Astrocyte of the spinal cord (primary cell): Measurements from ENCODE around the gene AFTPH.

Source experiments
- DNase-seq: peaks from one replicate; pipeline ENCODE4 v3.0.0; 2011; ENCODE audit warnings: low read depth, low spot score
- H3K4me3 ChIP-seq: 2 replicates; pipeline ENCODE4 v1.5.1; 2011; ENCODE audit warnings: low read depth, mild to moderate bottlenecking, low read length, moderate library complexity
- CTCF ChIP-seq: IDR thresholded peaks from 2 replicates; pipeline ENCODE4 v1.5.1; 2012; ENCODE audit warnings: low read depth, mild to moderate bottlenecking, low read length, inconsistent platforms
- in situ Hi-C: cut with HindIII; loops from 2 replicates; pipeline ENCODE4 v1.10.0; 2017; ENCODE audit warnings: low sequenced_read_pairs

AFTPH gene

DNA sequence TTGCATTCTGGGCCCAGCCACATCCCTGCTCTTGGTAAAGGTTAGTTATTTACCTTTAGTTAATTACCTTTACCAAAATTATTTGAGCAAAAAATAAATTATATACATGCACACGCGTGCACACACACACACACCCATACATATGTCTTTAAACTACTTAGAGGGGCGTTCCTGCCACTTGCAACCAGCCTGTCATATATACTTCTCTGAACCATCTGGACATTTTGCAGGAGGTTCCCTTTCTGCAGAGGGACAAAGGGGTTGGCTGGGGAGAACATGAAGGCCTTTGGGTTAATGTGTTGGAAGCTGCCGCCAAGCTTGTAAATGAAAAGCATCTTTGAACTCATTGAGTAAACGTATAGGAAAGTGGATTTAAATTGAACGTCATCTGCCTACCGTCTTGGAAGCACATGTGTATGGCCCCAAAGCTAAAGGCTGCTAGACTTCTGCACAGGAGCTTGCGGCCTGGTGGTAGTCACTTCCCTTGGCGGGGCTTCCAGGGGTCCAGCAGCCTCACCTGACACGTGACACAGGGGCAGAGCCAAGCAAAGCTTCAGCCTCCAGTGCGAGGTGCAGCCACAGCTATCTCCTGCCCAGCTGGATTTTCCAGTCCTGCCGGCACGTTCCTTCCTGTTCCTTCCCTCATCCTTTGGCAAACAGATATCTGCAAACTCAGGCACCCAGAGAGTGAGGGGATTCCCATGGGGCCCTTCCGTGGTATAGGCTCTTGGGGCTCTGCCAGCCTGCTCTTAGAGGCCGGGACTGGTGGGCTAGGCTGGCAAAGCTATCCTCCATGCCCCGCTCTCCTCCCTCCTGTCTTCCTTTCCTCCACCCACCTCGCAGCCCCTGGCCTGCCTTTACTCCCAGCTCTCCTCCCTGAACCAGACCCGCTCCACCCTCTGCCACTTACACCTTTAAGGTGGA is 83.5 kb downstream of the AFTPH start:
- TF ChIP-seq CTCF = no peak
- no peak for DNase-seq
- no peak overlapping the region for H3K4me3 ChIP-seq
- in situ Hi-C loops = no loop called here

GRCh38 chr2:64608867-64609226 is 84.7 kb downstream of the AFTPH start:
- no peak overlapping the region for H3K4me3 ChIP-seq
- no peak for TF ChIP-seq CTCF
- no peak for DNase-seq
- in situ Hi-C loops = no loop called here

- in situ Hi-C loops = no loop called here
- no peak for TF ChIP-seq CTCF
Observed at GRCh38 chr2:64609227-64609941, 85.3 kb downstream of the AFTPH start.

GRCh38 chr2:64609942-64610281 is 85.8 kb downstream of the AFTPH start:
- H3K4me3 ChIP-seq = no peak overlapping the region
- in situ Hi-C loops = no loop called here
- no peak for TF ChIP-seq CTCF
- no peak for DNase-seq

More at GRCh38 chr2:64609227-64609941, 85.3 kb downstream of the AFTPH start:
- DNase-seq = no peak
- H3K4me3 ChIP-seq = peak overlapping the region; percentile 28

DNA sequence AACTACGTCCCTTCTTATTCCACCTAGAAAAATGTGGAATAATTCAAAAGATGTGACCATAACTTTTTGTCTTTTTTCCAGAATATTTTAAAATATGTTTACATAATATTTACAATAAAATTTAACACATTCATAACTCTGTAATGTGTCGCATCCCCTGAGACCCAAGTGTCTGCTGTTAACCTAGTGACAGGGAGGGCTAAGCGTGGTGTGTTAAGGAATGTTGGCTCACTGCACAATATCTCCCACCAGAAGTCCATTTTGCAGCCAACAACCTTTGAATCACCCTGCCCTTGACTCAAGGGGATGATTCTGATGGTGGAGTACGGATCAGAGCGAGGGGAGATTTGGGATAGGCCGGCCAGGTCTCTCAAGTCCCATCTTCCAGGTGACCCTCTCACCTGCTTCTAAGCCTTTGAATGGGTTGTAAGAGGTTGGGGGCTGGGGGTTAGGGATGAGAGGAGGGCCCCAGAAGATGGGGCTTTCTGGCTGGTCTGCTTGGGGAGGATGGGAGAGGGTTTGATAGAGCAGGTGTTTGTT is 86.3 kb downstream of the AFTPH start:
- no peak overlapping the region for H3K4me3 ChIP-seq
- no peak for DNase-seq
- in situ Hi-C loops = no loop called here
- no peak for TF ChIP-seq CTCF

DNA sequence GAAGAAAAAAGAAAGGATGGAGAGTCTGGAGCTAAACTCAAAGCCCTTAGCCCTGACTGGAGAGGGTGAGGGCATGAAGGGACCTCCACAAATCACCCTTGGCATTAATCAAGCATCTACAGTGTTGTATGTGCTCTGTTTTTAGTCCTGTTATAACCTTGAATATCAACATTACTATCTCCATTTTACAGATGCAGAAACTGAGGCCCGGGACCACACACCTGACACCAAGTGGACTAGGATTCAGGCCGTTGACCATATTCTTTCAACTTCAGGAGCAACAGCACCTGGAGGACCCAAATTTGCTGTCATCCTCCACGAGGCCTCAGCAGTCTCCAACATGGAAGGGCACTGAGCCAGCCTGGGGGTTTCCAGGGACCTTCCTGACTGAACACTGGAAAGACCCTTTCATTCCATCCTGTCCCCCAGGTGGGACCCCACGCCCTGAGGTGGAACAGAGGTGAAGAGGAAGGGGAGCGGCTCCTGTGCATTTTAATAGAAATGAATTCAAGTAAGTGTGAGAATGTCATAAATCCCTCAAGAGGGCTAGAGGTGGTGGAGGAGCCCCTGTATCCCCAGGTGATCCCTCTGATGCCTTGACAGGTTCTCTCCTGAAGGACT is 88.6 kb downstream of the AFTPH start:
- no peak for DNase-seq
- no peak for TF ChIP-seq CTCF

More for the DNA sequence above, 88.6 kb downstream of the AFTPH start:
- in situ Hi-C loops = no loop called here
- no peak overlapping the region for H3K4me3 ChIP-seq
